K562 (cell line): Measurements from ENCODE around the gene RC3H2. TPM values are rescaled to one million over a fixed set of nuclear protein-coding genes. Genes with fewer than 3 reads are reported as not detected.

Experiments
- ATAC-seq: fragments of 200-7000 bp; cut with Tn5 transposase; 3 replicates; pipeline ENCODE4 v1.9.1; 2020; ENCODE audit warnings: moderate library complexity
- BruUV-seq: library from RNA; stranded (reverse); fragments of 400-500 nt; replicated peaks from 2 replicates; lab custom pipeline; 2021; lab: Mats Ljungman, UMichigan
- CTCF ChIA-PET: fragments of 300-600 bp; formaldehyde crosslinking; extraction: SDS; loops from one replicate; lab custom pipeline; 2021; ENCODE audit warnings: low intra/inter-chr PET ratio; lab: Yijun Ruan, JAX
- POLR2A ChIA-PET: fragments of 300-600, 350-650 bp; sonication (Branson Sonifier 250); formaldehyde crosslinking; extraction: SDS; loops from one replicate; lab custom pipeline; 2021; ENCODE audit warnings: antibody characterized with exemption, inconsistent platforms; lab: Yijun Ruan, JAX
- DNase-seq, 4 experiments: peaks; one replicate each; pipeline versions ENCODE4 v3.0.0 to v3.0.0-alpha.2; 2011 to 2018; ENCODE audit warnings: low spot score in 3 of 4, mixed read lengths in 3 of 4; ENCODE audit errors: extremely low read depth in 1 of 4
- FAIRE-seq: peaks from 2 replicates; lab custom pipeline; 2011; peaks lifted over from hg19 to GRCh38; lab: Jason Lieb, UNC
- H2AFZ ChIP-seq: 2 replicates; pipeline ENCODE4 v1.6.0; 2011; ENCODE audit warnings: low read depth, low read length, control low read depth, inconsistent platforms
- H3K27ac ChIP-seq: fragments of 200-600 bp; 3 replicates; pipeline ENCODE4 v1.8.0; 2011; ENCODE audit warnings: low read depth, mild to moderate bottlenecking, control low read depth, inconsistent platforms, low read length, moderate library complexity, mixed read lengths; ENCODE audit errors: extremely low read depth
- H3K27me3 ChIP-seq, 2 experiments: fragments of 300-600 bp in 1 of 2; 2 replicates in 1 of 2; 3 replicates in 1 of 2; pipeline versions ENCODE4 v1.6.0 to v1.8.0; 2011; ENCODE audit warnings: inconsistent platforms in 2 of 2, low read length in 2 of 2, mild to moderate bottlenecking in 1 of 2, mixed read lengths in 1 of 2, moderate library complexity in 1 of 2; ENCODE audit not compliant: control insufficient read depth in 2 of 2, insufficient read depth in 2 of 2
- H3K36me3 ChIP-seq: fragments of 300-600 bp; 3 replicates; pipeline ENCODE4 v1.8.0; 2011; ENCODE audit warnings: mild to moderate bottlenecking, low read length, inconsistent platforms; ENCODE audit not compliant: control insufficient read depth, insufficient read depth
- H3K4me1 ChIP-seq, 2 experiments: fragments of 200-600 bp in 1 of 2; replicated peaks in 1 of 2; 2 replicates in 1 of 2; 3 replicates in 1 of 2; pipeline versions ENCODE4 v1.5.1 to v1.8.0; 2011; ENCODE audit warnings: inconsistent platforms in 2 of 2, low read length in 2 of 2, mild to moderate bottlenecking in 1 of 2, mixed read lengths in 1 of 2, moderate library complexity in 1 of 2; ENCODE audit not compliant: control insufficient read depth in 2 of 2, insufficient read depth in 2 of 2
- H3K4me2 ChIP-seq: 2 replicates; pipeline ENCODE4 v1.6.1; 2011; ENCODE audit warnings: low read length, control low read depth, inconsistent platforms, mixed read lengths; ENCODE audit not compliant: insufficient read depth
- H3K4me3 ChIP-seq: fragments of 200-600 bp; sonication (generic), shearing (Covaris generic); 2 replicates; pipeline ENCODE4 v1.5.1; 2016; ENCODE audit warnings: control low read depth, inconsistent platforms
- H3K79me2 ChIP-seq: fragments of 200-600 bp; 3 replicates; pipeline ENCODE4 v1.8.0; 2011; ENCODE audit warnings: low read length, inconsistent platforms; ENCODE audit not compliant: control insufficient read depth, insufficient read depth
- H3K9ac ChIP-seq, 2 experiments: 2 replicates each; pipeline versions ENCODE4 v1.6.0 to v1.6.1; 2011; ENCODE audit warnings: low read depth in 2 of 2, low read length in 2 of 2, control low read depth in 1 of 2, inconsistent platforms in 1 of 2, mild to moderate bottlenecking in 1 of 2, mixed read lengths in 1 of 2; ENCODE audit not compliant: insufficient read depth in 1 of 2
- H3K9me1 ChIP-seq: one replicate; pipeline ENCODE4 v1.6.0; 2011; ENCODE audit warnings: inconsistent platforms, mild to moderate bottlenecking, low read length, moderate library complexity; ENCODE audit not compliant: control insufficient read depth, insufficient read depth
- H3K9me3 ChIP-seq: replicated peaks from 2 replicates; pipeline ENCODE4 v1.5.1; 2011; ENCODE audit warnings: low read depth, low read length, inconsistent platforms; ENCODE audit not compliant: control insufficient read depth, insufficient read depth
- H4K20me1 ChIP-seq: replicated peaks from 2 replicates; pipeline ENCODE4 v1.6.1; 2011; ENCODE audit warnings: low read length, inconsistent platforms, mixed read lengths; ENCODE audit not compliant: control insufficient read depth, insufficient read depth
- BACH1 ChIP-seq: fragments of 200-800 bp; sonication (Bioruptor generic); IDR thresholded peaks from 2 replicates; pipeline ENCODE4 v1.6.1; 2016; ENCODE audit warnings: missing genetic modification characterization, missing compliant biosample characterization
- BCOR ChIP-seq: fragments of 450-650 bp; IDR thresholded peaks from 2 replicates; pipeline ENCODE4 v1.6.1; 2016
- CEBPB ChIP-seq: fragments of 450-650 bp; IDR thresholded peaks from 2 replicates; pipeline ENCODE4 v1.6.1; 2016; ENCODE audit warnings: missing genetic modification characterization, missing compliant biosample characterization
- CXXC5 ChIP-seq: fragments of 250-450 bp; sonication (Bioruptor Pico); IDR thresholded peaks from 2 replicates; pipeline ENCODE4 v1.8.0; 2022; ENCODE audit warnings: inconsistent platforms, mild to moderate bottlenecking, moderate library complexity
- KHSRP ChIP-seq: fragments of 450-650 bp; IDR thresholded peaks from 2 replicates; pipeline ENCODE4 v1.6.1; 2017
- MCM7 ChIP-seq, 2 experiments: fragments of 450-650 bp; IDR thresholded peaks; 2 replicates each; pipeline ENCODE4 v1.6.1; 2016 to 2018
- MTF1 ChIP-seq: fragments of 250-450 bp; sonication (Bioruptor Pico); IDR thresholded peaks from 2 replicates; pipeline ENCODE4 v1.9.0; 2021; ENCODE audit warnings: moderate library complexity, mild to moderate bottlenecking, inconsistent platforms, borderline replicate concordance
- PCBP2 ChIP-seq: fragments of 200-400 bp; formaldehyde crosslinking; IDR thresholded peaks from 2 replicates; pipeline ENCODE4 v1.6.1; 2018; ENCODE audit warnings: low read length, low read depth, mild to moderate bottlenecking, moderate library complexity; ENCODE audit not compliant: poor library complexity, severe bottlenecking
- POLR2H ChIP-seq: IDR thresholded peaks from 2 replicates; pipeline ENCODE4 v1.6.1; 2016; ENCODE audit warnings: missing genetic modification characterization, low read depth, mild to moderate bottlenecking, control low read depth, missing compliant biosample characterization, moderate library complexity
- ZNF384 ChIP-seq: IDR thresholded peaks from 2 replicates; pipeline ENCODE4 v1.6.1; 2012; ENCODE audit warnings: low read depth, low read length, improper control_type of control experiment
- ZSCAN32 ChIP-seq: fragments of 450-650 bp; formaldehyde crosslinking; IDR thresholded peaks from 2 replicates; pipeline ENCODE4 v1.4.0; 2020; ENCODE audit warnings: mild to moderate bottlenecking, moderate library complexity
- WGBS: fragments of 100-300 bp; shearing (Covaris generic); methylation state at CpG from one replicate; pipeline ENCODE4 v1.1.6; 2016; ENCODE audit warnings: low coverage, mixed read lengths; ENCODE audit not compliant: insufficient coverage; ENCODE audit errors: missing lambda C conversion rate; 5-methylcytosine and 5-hydroxymethylcytosine counted together
- in situ Hi-C: fragments of 300-500 bp; cut with MboI; formaldehyde crosslinking; loops from 4 replicates; pipeline ENCODE4 v1.15.0; 2018; ENCODE audit warnings: inconsistent platforms, mixed read lengths
- intact Hi-C: fragments of 100-400 bp; cut with micrococcal nuclease; formaldehyde crosslinking; loops from 2 replicates; pipeline ENCODE4 v1.14.2; 2022
- polyA plus RNA-seq, 8 experiments: library from polyadenylated mRNA; depleted of rRNA in 4 of 8; stranded (reverse) in 5 of 8; unstranded in 3 of 8; fragments of >200 nt; fragmentation: Nextera tagmentation in 2 of 8; fragmentation: Illumina TruSeq in 1 of 8; extraction: Ambion mirVana in 2 of 8; extraction: Trizol in 1 of 8; gene quantifications; 2 replicates each; pipeline versions ENCODE4 v1.2.1 to v1.2.3, GENCODE V29; 2011 to 2014; ENCODE audit warnings: inconsistent platforms in 1 of 8, missing spikeins in 1 of 8
- total RNA-seq, 7 experiments: library from RNA; depleted of rRNA in 6 of 7; stranded (reverse); fragments of >200 nt in 6 of 7; fragmentation: Illumina TruSeq in 2 of 7; extraction: Trizol in 2 of 7; gene quantifications; 2 replicates each; pipeline versions ENCODE4 v1.2.1 to v1.2.3, GENCODE V29; 2011 to 2021; ENCODE audit warnings: low replicate concordance in 1 of 7
- TF ChIP-seq, protein P1 (sequence below): sonication (generic); IDR thresholded peaks from 2 replicates; pipeline ENCODE4 v1.6.1; 2016
- TF ChIP-seq, protein P2 (sequence below): fragments of 450-650 bp; formaldehyde crosslinking; IDR thresholded peaks from 2 replicates; pipeline ENCODE4 v1.4.0; 2022; ENCODE audit warnings: mild to moderate bottlenecking, moderate library complexity
- TF ChIP-seq, protein P3 (sequence below): fragments of 450-650 bp; IDR thresholded peaks from 2 replicates; pipeline ENCODE4 v1.6.1; 2014; ENCODE audit warnings: low read depth, mild to moderate bottlenecking, moderate library complexity, borderline replicate concordance
- TF ChIP-seq, protein P4 (sequence below), 2 experiments: fragments of 450-650 bp in 1 of 2; sonication (generic) in 1 of 2; formaldehyde crosslinking in 1 of 2; IDR thresholded peaks in 1 of 2; conservative IDR thresholded peaks in 1 of 2; 2 replicates each; pipeline versions ENCODE4 v1.6.1 to v1.8.1; 2016 to 2023; ENCODE audit warnings: mild to moderate bottlenecking in 2 of 2, moderate library complexity in 2 of 2, inconsistent platforms in 1 of 2, missing genetic modification reagents in 1 of 2

The RC3H2 gene
- total and polyA plus RNA-seq, 9 of the 15 experiments (the other 6 are each of a cell fraction or from before 2014, with no cell fraction given), result 5.6 to 35.4 (median 18.6) TPM

DNA sequence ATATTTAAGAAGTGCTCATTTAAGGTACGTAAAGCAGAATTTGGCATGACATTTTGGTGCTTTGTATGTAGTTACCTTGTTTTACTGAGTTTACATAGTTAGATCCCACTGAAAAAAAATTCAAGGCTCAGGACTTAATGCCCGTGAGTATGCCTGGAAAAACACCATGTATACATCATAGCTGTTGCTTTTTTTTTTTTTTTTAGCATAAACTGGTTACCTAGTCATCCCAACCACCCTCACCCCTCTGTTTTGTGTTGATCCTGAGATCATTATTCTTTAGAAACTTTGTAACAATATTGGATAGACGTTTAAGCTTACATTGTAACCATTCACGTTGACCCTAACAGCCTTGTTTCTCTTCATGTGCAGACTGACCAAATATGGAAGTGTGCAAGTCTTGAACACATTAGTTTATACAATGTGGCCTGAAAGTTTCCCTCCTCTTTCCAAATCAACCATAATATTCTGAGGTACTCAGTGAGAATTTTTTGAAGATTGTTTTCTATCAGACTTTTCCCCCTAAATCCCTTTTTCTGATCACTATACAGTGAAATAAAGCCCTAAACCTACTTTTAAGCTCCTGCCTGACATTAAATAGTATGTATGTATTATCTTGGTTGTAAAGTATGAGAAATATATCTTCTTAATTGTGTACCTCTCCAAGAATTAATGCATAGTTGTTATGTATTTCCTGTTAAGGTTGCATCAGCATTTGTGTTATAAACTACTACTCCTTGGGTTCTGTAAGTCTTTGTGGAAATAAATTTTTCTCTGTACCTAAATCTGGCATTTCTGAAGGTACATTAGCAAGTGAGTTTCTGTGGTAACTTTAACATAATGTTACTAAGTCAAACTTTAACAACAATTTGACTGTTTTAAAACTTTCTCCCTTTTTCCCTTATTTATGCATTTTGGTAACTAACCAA is 40.1 kb upstream of the RC3H2 start:
- Histone ChIP-seq H3K9ac (peak overlapping the region in 1 of 2 experiments; percentile 36; a peak in 2 of 4 replicates), H3K36me3 (0 out of 3 replicates have a peak, but pooled peaks cover 3% of the 10 kb centered on the region), H3K4me2 (peak overlapping the region; percentile 32; the same call in 1 of the 2 replicates), H3K9me1 (no peaks in the 10 kb centered on the region), H3K4me1 (peaks cover 13 to 15% of the 10 kb centered on the region in 2 experiments; a peak in 4 of 5 replicates), H3K9me3 (no peaks in the 10 kb centered on the region; the same call in 1 of the 2 replicates), H4K20me1 (no peaks in the 10 kb centered on the region), H3K27ac (peak overlapping the region; percentile 52), H3K27me3 (no peaks in the 10 kb centered on the region), H2AFZ (peak overlapping the region; percentile 62), H3K79me2 (peaks cover 74% of the 10 kb centered on the region), H3K4me3 (no peak overlapping the region)
- FAIRE-seq (peak; percentile 19), DNase-seq (peak in 1 of 4 experiments; percentile 6), ATAC-seq (no peak)
- POLR2A ChIA-PET, result interaction anchor here (0.9 to 1.3 kb wide), 2 partner anchors 13 to 16 kb away, joined by 3 to 4 read pairs; partner anchors contain the start of gene ZBTB26
- in situ Hi-C loops (no loop called here), intact Hi-C loops (no loop called here)
- CTCF ChIA-PET, result no interaction called here
- WGBS, result 48% methylated on average over 4 of the region's 4 CpGs
- BruUV-seq, result no TSS peak
- TF ChIP-seq ZSCAN32 (CRISPR knock-in tag) (0 out of 2 replicates have a peak, but pooled peaks have one; percentile 19), BACH1 (tag) (peak; percentile 52; the same call in 1 of the 2 replicates), CXXC5 (CRISPR knock-in tag) (no peak), MTF1 (CRISPR knock-in tag) (no peak), BCOR (no peak), CEBPB (tag) (peak; percentile 25; the same call in 1 of the 2 replicates), MCM7 (IDR thresholded peaks at IDR 0.05) (no peak), KHSRP (no peak), PCBP2 (no peak), POLR2H (tag) (peak; percentile 50), ZNF384 (peak; percentile 72)
- TF ChIP-seq, protein P1, sequence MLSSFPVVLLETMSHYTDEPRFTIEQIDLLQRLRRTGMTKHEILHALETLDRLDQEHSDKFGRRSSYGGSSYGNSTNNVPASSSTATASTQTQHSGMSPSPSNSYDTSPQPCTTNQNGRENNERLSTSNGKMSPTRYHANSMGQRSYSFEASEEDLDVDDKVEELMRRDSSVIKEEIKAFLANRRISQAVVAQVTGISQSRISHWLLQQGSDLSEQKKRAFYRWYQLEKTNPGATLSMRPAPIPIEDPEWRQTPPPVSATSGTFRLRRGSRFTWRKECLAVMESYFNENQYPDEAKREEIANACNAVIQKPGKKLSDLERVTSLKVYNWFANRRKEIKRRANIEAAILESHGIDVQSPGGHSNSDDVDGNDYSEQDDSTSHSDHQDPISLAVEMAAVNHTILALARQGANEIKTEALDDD, result peak; percentile 30; the same call in 1 of the 2 replicates
- TF ChIP-seq, protein P2, sequence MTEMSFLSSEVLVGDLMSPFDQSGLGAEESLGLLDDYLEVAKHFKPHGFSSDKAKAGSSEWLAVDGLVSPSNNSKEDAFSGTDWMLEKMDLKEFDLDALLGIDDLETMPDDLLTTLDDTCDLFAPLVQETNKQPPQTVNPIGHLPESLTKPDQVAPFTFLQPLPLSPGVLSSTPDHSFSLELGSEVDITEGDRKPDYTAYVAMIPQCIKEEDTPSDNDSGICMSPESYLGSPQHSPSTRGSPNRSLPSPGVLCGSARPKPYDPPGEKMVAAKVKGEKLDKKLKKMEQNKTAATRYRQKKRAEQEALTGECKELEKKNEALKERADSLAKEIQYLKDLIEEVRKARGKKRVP (CRISPR knock-in tag), result peak; percentile 52; the same call in 1 of the 2 replicates
- TF ChIP-seq, protein P3, sequence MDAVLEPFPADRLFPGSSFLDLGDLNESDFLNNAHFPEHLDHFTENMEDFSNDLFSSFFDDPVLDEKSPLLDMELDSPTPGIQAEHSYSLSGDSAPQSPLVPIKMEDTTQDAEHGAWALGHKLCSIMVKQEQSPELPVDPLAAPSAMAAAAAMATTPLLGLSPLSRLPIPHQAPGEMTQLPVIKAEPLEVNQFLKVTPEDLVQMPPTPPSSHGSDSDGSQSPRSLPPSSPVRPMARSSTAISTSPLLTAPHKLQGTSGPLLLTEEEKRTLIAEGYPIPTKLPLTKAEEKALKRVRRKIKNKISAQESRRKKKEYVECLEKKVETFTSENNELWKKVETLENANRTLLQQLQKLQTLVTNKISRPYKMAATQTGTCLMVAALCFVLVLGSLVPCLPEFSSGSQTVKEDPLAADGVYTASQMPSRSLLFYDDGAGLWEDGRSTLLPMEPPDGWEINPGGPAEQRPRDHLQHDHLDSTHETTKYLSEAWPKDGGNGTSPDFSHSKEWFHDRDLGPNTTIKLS, result no peak
- TF ChIP-seq, protein P4, sequence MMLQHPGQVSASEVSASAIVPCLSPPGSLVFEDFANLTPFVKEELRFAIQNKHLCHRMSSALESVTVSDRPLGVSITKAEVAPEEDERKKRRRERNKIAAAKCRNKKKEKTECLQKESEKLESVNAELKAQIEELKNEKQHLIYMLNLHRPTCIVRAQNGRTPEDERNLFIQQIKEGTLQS (IDR thresholded peaks at IDR 0.05), result peak; percentile 81
- TF ChIP-seq, protein P4 (CRISPR knock-in tag; conservative IDR thresholded peaks at IDR 0.05), result no peak
